RWPE2 (cell line): ENCODE results near the gene CREB3L2.

Source experiments
- ATAC-seq: fragments of 200-7000 bp; cut with Tn5 transposase; 3 replicates; pipeline ENCODE4 v1.9.1; 2021; ENCODE audit warnings: low read depth
- DNase-seq: peaks from one replicate; pipeline ENCODE4 v3.0.0-alpha.2; 2020; ENCODE audit warnings: low spot score
- H3K27ac ChIP-seq: fragments of 450-650 bp; 2 replicates; pipeline ENCODE4 v1.5.1; 2017; ENCODE audit warnings: mild to moderate bottlenecking; ENCODE audit not compliant: poor library complexity, severe bottlenecking
- H3K27me3 ChIP-seq: fragments of 250-450 bp; sonication (Bioruptor Pico); 2 replicates; pipeline ENCODE4 v1.5.1; 2021; ENCODE audit warnings: mild to moderate bottlenecking, moderate library complexity; ENCODE audit not compliant: insufficient read depth, poor library complexity, severe bottlenecking
- H3K36me3 ChIP-seq: fragments of 250-450 bp; sonication (Bioruptor Pico); 2 replicates; pipeline ENCODE4 v1.5.1; 2020; ENCODE audit warnings: low read depth, mild to moderate bottlenecking, moderate library complexity
- H3K4me1 ChIP-seq: fragments of 250-450 bp; sonication (Bioruptor Pico); 2 replicates; pipeline ENCODE4 v1.5.1; 2021; ENCODE audit warnings: mild to moderate bottlenecking, moderate library complexity; ENCODE audit not compliant: insufficient read depth, poor library complexity, severe bottlenecking
- H3K4me3 ChIP-seq: fragments of 250-450 bp; sonication (Bioruptor Pico); 2 replicates; pipeline ENCODE4 v1.5.1; 2021; ENCODE audit warnings: mild to moderate bottlenecking, moderate library complexity; ENCODE audit not compliant: severe bottlenecking
- H3K9me3 ChIP-seq: fragments of 250-450 bp; sonication (Bioruptor Pico); 2 replicates; pipeline ENCODE4 v1.5.1; 2021; ENCODE audit warnings: mild to moderate bottlenecking, moderate library complexity; ENCODE audit not compliant: severe bottlenecking
- CTCF ChIP-seq: fragments of 450-650 bp; IDR thresholded peaks from one replicate; pipeline ENCODE4 v1.5.1; 2017; ENCODE audit warnings: mild to moderate bottlenecking, moderate library complexity; ENCODE audit not compliant: poor library complexity, severe bottlenecking

CREB3L2 gene

DNA sequence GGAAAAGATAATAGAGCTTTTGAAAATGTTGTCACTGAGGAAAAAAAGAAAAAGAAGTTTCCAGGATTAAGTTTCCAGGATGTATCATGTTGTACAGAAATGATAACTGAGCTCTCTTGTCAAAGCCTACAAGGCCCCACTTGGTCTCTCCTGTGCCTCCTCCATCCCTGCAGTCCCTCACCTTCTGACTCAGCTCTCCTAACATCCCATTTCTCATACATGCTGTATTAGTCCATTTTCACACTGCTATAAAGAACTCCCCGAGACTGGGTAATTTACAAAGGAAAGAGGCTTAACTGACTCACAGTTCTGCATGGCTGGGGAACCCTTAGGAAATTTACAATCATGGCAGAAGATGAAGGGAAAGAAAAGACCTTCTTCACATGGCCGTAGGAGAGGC, 151.3 kb downstream of the CREB3L2 start:
- no peak for TF ChIP-seq CTCF
- ATAC-seq = no peak
- no peaks in the 10 kb centered on the region for H3K36me3 ChIP-seq
- H3K4me3 ChIP-seq = no peak overlapping the region
- DNase-seq = no peak
- no peaks in the 10 kb centered on the region for H3K9me3 ChIP-seq
- H3K27ac ChIP-seq = no peak overlapping the region
- no peaks in the 10 kb centered on the region for H3K4me1 ChIP-seq
- peaks cover 29% of the 10 kb centered on the region for H3K27me3 ChIP-seq

GRCh38 chr7:137848095-137848494, 153.8 kb downstream of the CREB3L2 start:
- no peak for TF ChIP-seq CTCF
- Histone ChIP-seq H3K36me3 (no peaks in the 10 kb centered on the region), H3K4me3 (no peak overlapping the region), H3K27ac (no peak overlapping the region), H3K9me3 (no peaks in the 10 kb centered on the region), H3K4me1 (no peaks in the 10 kb centered on the region), H3K27me3 (peaks cover 45% of the 10 kb centered on the region)
- ATAC-seq = no peak
- DNase-seq = no peak

GRCh38 chr7:137847568-137848050, 154.3 kb downstream of the CREB3L2 start:
- no peaks in the 10 kb centered on the region for H3K36me3 ChIP-seq

GRCh38 chr7:137846827-137847567, 154.9 kb downstream of the CREB3L2 start, which contains the start of gene DGKI:
DGKI (minus strand) TSS chr7:137846974.
- peak within 1 kb of the TSS; percentile 25 for H3K4me3 ChIP-seq
- no peaks in the 10 kb centered on the region for H3K9me3 ChIP-seq
- DNase-seq (no peak), ATAC-seq (0 out of 3 replicates have a peak, but pooled peaks have one; percentile 10)
- no peak within 1 kb of the TSS for H3K27ac ChIP-seq
- H3K36me3 ChIP-seq = no peaks in the 10 kb centered on the region
- no peak for TF ChIP-seq CTCF
- no peaks in the 10 kb centered on the region for H3K4me1 ChIP-seq
- peaks cover 45% of the 10 kb centered on the region for H3K27me3 ChIP-seq

More at GRCh38 chr7:137847568-137848050, 154.3 kb downstream of the CREB3L2 start:
- no peak for DNase-seq
- Histone ChIP-seq H3K4me1 (no peaks in the 10 kb centered on the region), H3K27me3 (peaks cover 45% of the 10 kb centered on the region), H3K4me3 (no peak overlapping the region), H3K27ac (no peak overlapping the region), H3K9me3 (no peaks in the 10 kb centered on the region)
- ATAC-seq = no peak
- no peak for TF ChIP-seq CTCF

- Histone ChIP-seq H3K4me3 (peak overlapping the region; percentile 25), H3K27ac (no peak overlapping the region), H3K9me3 (no peaks in the 10 kb centered on the region), H3K36me3 (no peaks in the 10 kb centered on the region), H3K4me1 (no peaks in the 10 kb centered on the region), H3K27me3 (peaks cover 45% of the 10 kb centered on the region)
- DNase-seq (no peak), ATAC-seq (peak; percentile 17; the same call in 1 of the 3 replicates)
- no peak for TF ChIP-seq CTCF
Measured at GRCh38 chr7:137846549-137846826, 155.4 kb downstream of the CREB3L2 start.
